ENCODE data around the gene TIMP3.

TIMP3 gene

GRCh38 chr22:32830957-32831356, 29.5 kb downstream of the TIMP3 start:
- no peak for DNase-seq

GRCh38 chr22:32831584-32831983, 30.1 kb downstream of the TIMP3 start:
- DNase-seq, result no peak

GRCh38 chr22:32832174-32832573, 30.7 kb downstream of the TIMP3 start:
- DNase-seq, result no peak

GRCh38 chr22:32836280-32837123, 35.0 kb downstream of the TIMP3 start:
- DNase-seq, result no peak

- no peak for DNase-seq
Observed at GRCh38 chr22:32837142-32837541, 35.6 kb downstream of the TIMP3 start.

- DNase-seq, result no peak
Observed at GRCh38 chr22:32837803-32838202, 36.3 kb downstream of the TIMP3 start.

- DNase-seq, result no peak
Observed at GRCh38 chr22:32839831-32840584, 38.5 kb downstream of the TIMP3 start.

GRCh38 chr22:32841175-32841574, 39.7 kb downstream of the TIMP3 start:
- no peak for DNase-seq

- no peak for DNase-seq
Observed at GRCh38 chr22:32842486-32842885, 41.0 kb downstream of the TIMP3 start.

GRCh38 chr22:32843300-32843699, 41.8 kb downstream of the TIMP3 start:
- no peak for DNase-seq

GRCh38 chr22:32844251-32844650, 42.7 kb downstream of the TIMP3 start:
- no peak for DNase-seq

GRCh38 chr22:32846780-32847491, 45.4 kb downstream of the TIMP3 start:
- DNase-seq, result no peak

GRCh38 chr22:32848226-32848625, 46.7 kb downstream of the TIMP3 start:
- DNase-seq, result no peak

- no peak for DNase-seq
Observed at GRCh38 chr22:32849501-32849900, 48.0 kb downstream of the TIMP3 start.

- DNase-seq, result no peak
Observed at GRCh38 chr22:32850157-32850556, 48.7 kb downstream of the TIMP3 start.

- DNase-seq, result no peak
Observed at GRCh38 chr22:32850591-32851517, 49.3 kb downstream of the TIMP3 start.

GRCh38 chr22:32852395-32853251, 51.1 kb downstream of the TIMP3 start:
- no peak for DNase-seq

GRCh38 chr22:32853662-32854061, 52.2 kb downstream of the TIMP3 start:
- DNase-seq, result no peak

- DNase-seq, result no peak
Observed at GRCh38 chr22:32854351-32854804, 52.9 kb downstream of the TIMP3 start.

- no peak for DNase-seq
Observed at GRCh38 chr22:32855045-32855756, 53.7 kb downstream of the TIMP3 start.
